Hepatocyte (in vitro differentiated cells): ENCODE results near the gene TMEM50A.
"Not testable (repeated sequence)": the region's sequence is repeated elsewhere in the genome, so short reads cannot be mapped to it uniquely, and the experiment has no call there.

Source experiments
- CTCF ChIP-seq: fragments of 200-600 bp; sonication (generic); IDR thresholded peaks from 2 replicates; pipeline ENCODE4 v1.5.1; 2016; ENCODE audit warnings: antibody characterized with exemption, mild to moderate bottlenecking; ENCODE audit not compliant: poor library complexity
- EZH2 ChIP-seq: fragments of 200-600 bp; sonication (generic); IDR thresholded peaks from 2 replicates; pipeline ENCODE4 v1.6.1; 2016; ENCODE audit warnings: antibody characterized with exemption, mild to moderate bottlenecking, borderline replicate concordance

GRCh38 chr1:25296501-25296900, 41.6 kb upstream of the TMEM50A start:
- TF ChIP-seq CTCF, EZH2: not testable (repeated sequence)
